ENCODE results near the gene G6PC2.

GRCh38 chr2:168852481-168852880 lies 48.6 kb upstream of the G6PC2 start:
- TF ChIP-seq CTCF (IDR thresholded peaks at IDR 0.05) (no peak), POLR2AphosphoS5 (IDR thresholded peaks at IDR 0.05) (no peak), POLR2A (IDR thresholded peaks at IDR 0.05) (no peak)

Data from upper lobe of left lung (tissue), 4 donors.